GM10847 (cell line): ENCODE results near the gene ISCU.
A peak's percentile ranks its signal among the peaks of the same experiment; 100 is the strongest.

ENCODE experiments used
- POLR2A ChIP-seq: IDR thresholded peaks from 2 replicates; pipeline ENCODE4 v1.6.1; 2011; ENCODE audit not compliant: insufficient read length; ENCODE audit errors: extremely low read depth

ISCU gene

DNA sequence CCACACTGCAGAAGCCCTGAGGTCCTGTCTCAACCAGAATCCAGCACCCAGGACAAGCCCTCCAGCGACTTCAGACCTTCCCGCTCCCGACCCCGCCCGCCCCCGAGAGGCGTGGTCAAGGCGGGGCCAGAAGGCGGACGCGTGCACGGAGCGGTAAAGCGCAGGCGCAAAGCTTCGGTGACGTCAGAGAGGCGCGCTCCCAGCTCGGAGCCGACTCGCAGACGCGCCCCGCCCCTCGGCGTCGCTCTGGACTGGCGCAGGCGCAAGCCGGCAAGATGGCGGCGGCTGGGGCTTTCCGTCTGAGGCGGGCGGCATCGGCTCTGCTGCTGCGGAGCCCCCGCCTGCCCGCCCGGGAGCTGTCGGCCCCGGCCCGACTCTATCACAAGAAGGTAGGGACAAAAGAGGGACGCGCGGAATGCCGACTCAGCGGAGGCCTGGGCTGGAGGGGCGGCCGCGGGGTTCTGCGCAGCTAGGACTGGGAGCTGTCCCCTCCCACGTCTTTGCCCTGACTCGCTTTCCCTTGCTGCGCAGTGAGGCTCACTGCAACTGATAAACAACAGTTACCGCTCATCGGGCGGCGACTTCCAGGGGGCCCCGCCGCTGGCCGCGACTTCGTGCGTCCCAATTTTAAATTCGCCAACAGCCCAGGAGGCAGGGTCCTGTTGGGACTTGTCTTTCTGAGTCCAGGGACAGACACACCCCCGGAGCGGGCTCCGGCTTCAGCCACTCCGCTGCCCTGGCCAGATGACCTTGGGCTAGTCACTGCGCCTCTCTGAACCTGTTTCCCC lies at the start of gene ISCU:
Gene ISCU (plus strand): TSS at position 249 of the 788 bp plus-strand sequence. CDS start 27 bp downstream, at position 276.
- TF ChIP-seq POLR2A = peak; percentile 94

DNA sequence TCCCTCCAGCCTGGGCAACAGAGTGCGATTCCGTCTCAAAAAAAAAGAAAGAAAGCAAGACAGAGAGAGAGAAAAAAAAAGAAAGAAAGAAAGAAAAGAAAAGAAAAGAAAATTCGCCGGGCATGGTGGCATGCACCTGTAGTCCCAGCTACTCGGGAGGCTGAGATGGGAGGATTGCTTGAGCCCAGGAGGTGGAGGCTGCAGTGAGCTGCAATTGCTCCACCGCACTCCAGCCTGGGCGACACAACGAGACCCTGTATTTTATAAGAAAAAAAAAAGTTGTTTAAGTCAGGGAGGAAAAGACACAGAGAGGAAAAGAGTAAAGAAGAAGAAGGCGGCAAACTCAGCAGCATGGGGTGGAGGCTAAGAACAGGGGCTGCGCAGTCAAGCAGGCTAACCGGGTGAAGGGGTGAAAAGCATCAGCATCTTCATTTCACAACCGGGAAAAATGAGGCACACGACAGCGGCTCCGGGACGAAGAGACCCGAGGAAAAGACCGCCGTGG lies 47.9 kb upstream of the ISCU start:
- no peak for TF ChIP-seq POLR2A

DNA sequence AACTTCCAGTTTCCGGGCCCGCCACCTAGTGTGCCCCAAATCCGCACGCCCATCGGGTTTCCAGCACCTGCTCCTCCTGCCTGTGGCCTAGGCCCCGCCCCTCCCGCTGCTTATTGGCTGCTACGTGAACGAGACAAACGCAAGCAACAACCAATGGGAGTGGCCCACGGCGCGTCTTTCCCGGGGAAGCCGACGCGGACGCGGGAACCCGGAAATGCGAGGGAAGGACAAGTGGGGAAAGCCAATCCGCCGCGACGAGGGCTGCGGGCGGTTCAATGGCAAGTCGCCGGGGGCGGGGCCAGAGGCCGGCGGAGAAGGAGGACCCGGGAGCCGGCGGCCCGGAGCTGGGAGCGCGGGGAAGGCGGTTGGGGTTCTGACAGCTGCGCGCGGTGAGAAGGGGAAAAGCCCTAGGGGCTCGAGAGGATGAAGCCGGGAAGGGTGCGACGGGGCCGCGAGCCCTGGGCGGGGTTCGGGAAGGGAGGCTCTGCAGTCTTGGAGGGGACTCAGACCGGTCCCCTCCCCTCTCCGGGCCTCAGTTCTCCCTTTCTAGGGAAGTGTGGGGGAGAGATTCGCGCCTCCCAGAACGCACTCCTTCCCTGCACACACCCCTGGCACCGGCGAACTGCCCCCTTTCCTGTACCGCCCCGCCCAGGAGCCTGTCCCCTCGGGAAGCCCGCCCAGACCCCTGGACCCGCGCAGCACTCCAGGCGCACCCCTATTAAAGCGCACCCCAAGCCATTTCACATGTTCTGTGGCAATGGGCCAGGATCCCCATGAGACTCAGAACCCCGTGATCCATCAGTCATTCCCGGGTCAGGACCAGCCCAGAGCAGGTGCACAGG lies 47.2 kb upstream of the ISCU start, which contains the start of gene FICD:
Gene FICD (plus strand): TSS at position 305 of the 842 bp plus-strand sequence. CDS start 1,696 bp downstream, outside the sequence.
- TF ChIP-seq POLR2A = peak; percentile 47

DNA sequence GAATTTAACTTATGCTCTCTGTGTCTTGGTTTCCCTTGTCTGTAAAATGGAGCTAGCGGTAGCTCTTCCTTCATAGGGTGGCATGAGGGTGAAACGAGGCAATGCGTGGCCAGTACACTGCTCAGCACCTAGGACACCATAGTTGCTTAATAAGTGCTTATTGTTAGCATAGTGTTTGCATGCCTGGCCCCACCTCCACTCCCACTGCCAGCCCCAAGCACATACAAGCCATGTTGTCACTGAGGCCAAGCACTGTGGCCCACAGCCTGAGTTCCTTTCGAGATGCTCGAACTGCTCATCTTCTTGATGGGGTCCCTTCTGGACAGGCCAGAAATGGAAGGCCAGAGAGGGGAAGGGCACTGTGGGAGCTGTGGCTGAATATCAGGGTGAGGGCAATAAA lies 46.5 kb upstream of the ISCU start:
- TF ChIP-seq POLR2A = no peak

DNA sequence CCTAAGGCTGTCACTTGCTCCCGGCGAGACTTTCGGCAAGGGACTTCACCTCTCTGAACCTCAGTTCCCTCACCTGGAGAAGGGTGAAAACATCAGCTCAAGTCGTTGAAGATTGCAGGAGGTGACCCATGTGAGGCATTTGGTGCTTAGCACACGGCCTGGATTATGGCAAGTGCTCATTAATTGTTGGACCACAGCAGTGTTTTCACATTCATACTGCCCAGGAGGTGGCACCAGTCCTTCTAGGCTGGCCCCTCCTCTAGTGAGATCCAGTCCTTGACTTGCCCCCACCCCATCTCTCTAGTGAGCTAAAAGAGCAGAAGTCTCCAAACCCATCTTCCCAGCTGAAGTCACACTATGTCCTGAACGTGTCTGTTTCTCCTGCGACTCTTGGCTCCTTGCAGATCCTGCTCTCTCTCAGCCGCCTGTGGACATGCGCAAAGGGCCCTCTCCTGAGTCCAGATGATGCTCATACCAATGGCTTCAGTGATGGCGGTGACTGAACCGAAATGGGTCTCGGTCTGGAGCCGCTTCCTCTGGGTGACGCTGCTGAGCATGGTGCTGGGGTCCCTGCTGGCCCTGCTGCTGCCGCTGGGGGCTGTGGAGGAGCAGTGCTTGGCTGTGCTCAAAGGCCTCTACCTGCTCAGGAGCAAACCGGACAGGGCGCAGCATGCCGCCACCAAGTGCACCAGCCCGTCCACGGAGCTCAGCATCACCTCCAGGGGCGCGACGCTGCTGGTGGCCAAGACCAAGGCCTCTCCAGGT lies 45.7 kb upstream of the ISCU start:
- TF ChIP-seq POLR2A = no peak

DNA sequence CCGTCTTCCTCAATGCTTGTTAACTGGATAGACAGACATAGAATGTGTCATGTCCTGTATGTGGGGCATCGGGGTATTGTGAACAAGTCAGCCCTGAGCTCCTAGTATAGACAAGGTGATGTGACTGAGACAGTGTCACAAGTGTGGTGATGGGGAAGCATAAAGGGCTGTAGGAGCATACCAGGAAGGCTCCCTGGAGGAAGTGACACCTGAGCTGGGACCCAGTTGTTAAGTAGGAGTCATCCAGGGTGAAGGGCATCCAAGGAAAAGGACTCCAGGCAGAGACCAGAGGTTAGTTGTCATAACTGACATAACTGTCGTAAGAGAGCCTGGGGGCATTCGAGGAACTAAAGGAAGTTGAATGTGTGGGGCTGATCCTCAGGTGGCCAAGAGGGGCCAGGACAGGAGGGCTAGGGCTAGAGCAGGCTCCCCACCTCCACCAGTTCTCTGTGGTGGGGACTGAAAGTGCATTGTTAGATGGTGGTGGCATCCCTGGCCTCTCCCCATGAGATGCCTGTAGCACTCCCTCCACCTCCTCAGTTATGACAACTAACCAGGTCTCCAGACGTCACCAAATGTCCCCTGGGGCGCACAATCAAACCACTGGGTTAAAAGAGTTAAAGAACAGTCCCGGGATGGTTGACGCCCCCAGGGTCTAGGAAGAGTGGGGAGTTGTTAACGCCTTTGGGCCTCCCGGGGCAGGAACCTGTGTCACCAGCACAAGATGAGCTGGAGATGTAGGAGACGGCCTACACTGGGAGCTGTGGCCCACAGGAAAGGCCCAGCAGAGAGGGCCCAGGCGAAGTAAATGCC lies 44.9 kb upstream of the ISCU start:
- TF ChIP-seq POLR2A = no peak

DNA sequence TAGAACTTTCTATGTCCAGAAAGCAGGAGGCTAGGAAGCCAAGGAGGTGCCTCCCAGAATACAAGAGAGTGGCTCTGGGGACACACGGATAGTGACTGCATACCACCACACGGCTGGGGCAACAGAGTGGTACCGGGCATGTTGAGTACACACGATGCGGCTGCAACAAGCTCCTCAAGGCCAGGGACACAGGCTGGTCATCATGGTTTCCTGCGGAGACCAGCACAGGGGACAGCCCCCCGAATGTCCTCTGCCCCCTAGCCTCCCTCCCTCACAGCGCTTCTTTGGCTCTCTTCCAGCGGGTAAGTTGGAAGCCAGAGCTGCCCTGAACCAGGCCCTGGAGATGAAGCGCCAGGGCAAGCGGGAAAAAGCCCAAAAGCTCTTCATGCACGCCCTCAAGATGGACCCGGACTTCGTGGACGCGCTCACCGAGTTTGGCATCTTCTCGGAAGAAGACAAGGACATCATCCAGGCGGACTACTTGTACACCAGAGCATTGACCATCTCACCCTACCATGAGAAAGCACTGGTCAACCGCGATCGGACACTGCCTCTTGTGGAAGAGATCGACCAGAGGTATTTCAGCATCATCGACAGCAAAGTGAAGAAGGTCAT lies 44.2 kb upstream of the ISCU start:
- TF ChIP-seq POLR2A = no peak

DNA sequence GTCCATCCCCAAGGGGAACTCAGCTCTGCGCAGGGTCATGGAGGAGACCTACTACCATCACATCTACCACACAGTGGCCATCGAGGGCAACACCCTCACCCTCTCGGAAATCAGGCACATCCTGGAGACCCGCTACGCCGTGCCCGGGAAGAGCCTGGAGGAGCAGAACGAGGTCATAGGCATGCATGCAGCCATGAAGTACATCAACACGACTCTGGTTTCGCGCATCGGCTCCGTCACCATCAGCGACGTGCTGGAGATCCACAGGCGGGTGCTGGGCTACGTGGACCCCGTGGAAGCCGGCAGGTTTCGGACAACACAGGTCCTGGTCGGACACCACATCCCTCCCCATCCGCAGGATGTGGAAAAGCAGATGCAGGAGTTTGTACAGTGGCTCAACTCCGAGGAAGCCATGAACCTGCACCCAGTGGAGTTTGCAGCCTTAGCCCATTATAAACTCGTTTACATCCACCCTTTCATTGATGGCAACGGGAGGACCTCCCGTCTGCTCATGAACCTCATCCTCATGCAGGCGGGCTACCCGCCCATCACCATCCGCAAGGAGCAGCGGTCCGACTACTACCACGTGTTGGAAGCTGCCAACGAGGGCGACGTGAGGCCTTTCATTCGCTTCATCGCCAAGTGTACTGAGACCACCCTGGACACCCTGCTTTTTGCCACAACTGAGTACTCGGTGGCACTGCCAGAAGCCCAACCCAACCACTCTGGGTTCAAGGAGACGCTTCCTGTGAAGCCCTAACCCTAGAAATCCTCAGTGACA lies 43.5 kb upstream of the ISCU start:
- no peak for TF ChIP-seq POLR2A

DNA sequence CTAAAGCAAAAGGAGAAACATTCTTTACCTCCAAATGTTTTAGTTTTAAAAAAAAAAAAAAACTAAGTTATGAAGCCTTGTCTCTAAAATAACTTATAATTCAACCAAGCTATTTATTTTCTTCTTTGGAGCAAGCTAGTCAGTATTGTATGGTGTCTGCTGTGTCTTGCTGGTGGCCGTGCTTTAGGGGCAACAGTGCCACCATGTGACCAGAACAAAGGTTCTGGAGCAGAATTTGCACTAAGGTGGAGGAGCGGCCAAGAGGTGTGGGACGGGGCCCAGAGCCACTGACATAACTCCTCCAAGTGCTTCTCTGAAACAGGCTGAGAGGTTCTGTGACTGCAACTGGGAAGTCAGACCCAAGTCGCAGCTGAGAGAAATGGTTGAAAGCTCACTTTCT lies 42.8 kb upstream of the ISCU start:
- no peak for TF ChIP-seq POLR2A

DNA sequence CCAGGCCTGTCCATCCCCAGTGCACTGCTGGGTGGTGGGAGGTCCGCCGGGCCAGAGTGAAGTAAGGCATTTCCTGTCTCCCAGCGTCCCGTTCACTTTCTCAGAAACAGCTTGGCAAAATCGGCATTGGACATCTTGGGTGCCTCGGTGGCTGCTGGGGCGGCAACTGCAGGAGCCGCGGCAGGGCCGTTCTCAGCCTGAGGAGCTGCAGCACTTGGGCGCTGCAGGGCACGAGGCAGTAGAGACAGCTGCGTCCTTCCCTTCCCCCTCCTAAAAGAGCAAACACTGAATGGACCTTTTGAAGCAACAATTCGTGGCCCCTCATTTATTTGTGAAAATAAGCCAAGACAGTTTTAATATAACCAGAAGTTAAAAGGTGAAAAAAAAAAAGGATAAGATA lies 39.0 kb upstream of the ISCU start:
- no peak for TF ChIP-seq POLR2A

DNA sequence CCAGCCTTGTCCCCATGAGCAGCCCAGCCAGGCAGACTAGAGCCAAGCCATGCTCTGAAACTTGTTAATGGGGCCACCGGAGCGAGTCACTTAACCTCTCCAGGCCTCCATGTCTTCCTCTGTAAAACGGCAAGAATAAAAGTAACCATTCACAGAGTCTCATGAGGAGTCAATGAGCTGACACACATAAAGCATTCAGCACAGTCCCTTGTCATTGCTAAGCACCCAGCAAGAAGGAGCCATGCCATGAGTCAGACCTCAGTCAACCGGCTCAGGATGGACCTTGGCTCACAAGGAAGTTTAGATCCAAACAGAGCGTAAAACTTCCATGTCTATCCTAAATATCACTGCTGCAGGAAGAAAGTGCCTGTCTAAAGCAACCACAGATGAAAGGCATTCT lies 36.7 kb upstream of the ISCU start:
- TF ChIP-seq POLR2A = no peak

DNA sequence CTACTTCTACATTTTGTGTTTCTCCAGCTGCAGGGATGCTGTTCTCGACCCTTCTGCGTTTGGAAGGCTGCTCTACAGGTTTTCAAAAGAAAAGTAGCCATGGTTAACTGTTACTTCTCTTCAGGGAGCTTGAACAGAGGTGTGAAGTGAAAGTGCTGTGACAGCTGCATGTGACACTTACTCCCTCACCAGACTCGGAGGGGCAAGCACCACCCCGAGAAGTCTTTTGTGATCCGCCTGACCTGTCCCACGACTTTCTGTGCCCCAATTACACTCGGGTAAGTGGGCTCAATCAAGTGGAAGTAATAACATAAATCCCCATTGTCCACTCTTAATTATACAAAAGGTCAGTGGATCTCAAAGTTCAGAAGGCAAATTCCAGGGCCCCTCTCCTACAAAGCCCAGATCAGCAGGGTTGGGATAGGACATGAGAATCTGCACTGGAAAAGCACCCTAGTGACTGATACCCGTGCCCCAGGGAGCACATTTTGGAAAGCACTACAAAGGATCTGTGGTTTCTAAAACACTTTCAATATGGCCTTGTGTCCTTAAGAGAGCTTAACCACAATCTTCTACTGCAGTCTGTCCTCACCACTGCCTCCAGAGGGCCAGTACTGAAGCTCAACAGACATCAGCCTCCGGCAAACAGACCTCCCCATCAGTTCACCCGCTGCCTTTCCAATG lies 35.8 kb upstream of the ISCU start:
- no peak for TF ChIP-seq POLR2A

DNA sequence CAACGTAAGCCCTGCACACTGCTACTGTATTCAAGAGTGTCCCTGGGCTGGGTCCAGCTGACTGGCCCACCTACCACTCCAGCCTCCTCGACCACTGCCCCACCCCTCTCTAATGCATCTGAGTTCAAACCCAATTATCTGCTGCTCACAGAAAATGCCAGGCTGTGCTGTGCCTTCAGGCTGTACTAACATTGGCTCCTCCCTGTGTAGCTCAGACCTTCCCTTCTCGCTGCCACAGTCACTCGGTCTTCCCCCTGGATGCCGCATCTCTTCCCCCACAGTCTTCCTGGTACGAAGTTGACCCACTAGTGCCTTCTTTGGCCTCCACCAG lies 35.3 kb upstream of the ISCU start:
- TF ChIP-seq POLR2A = no peak
